Stimulated activated CD8-positive, alpha-beta memory T cell treated with anti-CD3 and anti-CD28 coated beads, Interleukin-2, amount 100 ng/mL, for 1 hour (primary cell): ENCODE data around the gene SDCBP2.

Experiments
- DNase-seq, 2 donors: peaks; one replicate each; pipeline ENCODE4 v3.0.0-alpha.2; 2020; ENCODE audit warnings: low read depth in 2 of 2

The SDCBP2 gene, protein sequence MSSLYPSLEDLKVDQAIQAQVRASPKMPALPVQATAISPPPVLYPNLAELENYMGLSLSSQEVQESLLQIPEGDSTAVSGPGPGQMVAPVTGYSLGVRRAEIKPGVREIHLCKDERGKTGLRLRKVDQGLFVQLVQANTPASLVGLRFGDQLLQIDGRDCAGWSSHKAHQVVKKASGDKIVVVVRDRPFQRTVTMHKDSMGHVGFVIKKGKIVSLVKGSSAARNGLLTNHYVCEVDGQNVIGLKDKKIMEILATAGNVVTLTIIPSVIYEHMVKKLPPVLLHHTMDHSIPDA

DNA sequence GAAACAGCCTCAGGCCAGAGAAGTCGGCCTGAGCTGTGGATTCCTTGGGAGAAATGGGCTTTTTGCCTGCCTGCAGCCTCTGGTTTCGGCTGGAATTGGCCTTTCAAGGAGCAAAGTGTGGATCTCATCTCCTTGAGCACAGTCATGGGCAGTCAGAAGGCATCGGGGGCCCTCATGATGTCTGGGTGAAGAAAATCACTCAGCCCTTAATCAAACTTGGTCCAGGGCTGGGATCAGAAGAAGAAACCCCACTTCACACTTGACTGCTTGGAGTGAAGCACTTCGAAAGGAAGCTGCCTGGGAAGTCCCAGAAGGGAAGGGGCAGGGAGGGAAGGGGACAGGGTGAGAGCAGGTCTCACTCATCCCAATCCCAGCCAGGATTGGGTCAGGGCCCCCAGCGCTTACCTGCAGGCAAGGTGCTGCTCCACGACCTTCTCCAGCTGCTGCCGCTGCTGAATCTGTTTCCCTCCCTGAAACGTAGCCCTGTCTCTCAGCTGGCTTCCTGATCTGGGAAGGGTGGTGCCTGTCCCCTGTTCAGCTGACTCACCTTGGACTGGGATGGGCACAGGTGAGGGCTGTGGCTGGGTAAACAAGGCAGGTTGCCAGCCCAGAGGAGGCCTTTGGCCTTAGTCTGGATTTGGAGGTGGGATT lies at the start of gene SDCBP2:
Gene SDCBP2 (minus strand): TSS at position 460 of the 651 bp plus-strand sequence. CDS start 8,723 bp downstream, outside the sequence.
- no peak for DNase-seq

GRCh38 chr20:1378735-1379125 lies 49.8 kb upstream of the SDCBP2 start:
- DNase-seq = no peak

GRCh38 chr20:1377984-1378734 lies 49.2 kb upstream of the SDCBP2 start:
- DNase-seq = no peak

DNA sequence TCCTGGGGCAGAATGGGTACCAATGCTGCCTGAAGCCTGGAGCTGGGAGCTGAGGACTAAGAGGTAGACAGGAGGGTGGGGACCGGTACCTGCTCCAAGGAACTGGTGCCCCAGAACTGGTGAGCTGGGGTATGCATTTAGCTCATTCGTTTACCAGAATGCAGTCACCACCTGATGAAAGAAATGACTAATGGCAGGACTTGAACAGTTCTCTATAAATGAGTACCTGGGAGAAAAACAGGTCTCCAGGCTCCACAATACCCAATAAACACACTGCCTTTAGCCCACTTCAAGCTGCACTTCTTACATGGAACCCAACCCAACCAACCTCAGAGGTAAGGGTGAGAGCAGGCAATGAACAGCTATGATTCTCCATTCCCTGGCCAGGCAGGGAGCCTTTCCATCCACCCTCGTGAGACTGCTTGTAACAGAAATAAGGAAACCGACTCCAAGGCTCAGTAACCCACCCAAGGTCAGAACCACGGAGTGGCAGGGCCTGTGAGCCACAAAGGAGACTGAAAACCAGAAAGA lies 48.5 kb upstream of the SDCBP2 start:
- DNase-seq = no peak

GRCh38 chr20:1376408-1377270 lies 47.7 kb upstream of the SDCBP2 start:
- DNase-seq = no peak

DNA sequence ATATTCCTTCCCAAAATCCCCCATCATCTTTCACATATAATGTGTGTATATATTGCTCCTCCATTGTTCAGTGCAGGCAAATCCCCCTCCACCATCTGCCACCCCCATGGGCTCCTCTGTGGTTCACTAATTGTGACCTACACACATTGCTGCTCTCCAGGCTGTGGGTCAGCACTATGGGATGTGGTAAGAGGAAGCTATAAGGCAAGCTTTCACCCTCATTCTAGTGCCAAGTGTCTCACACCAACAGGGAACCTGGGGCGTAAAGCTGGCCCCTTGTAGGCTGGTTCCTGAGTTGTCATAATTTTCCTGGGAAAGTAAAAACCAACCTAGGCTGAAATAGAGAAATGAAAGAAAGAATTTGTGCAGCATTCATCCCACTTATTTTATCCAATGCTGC lies 47.1 kb upstream of the SDCBP2 start:
- no peak for DNase-seq

- no peak for DNase-seq
Observed at GRCh38 chr20:1375515-1375914, 46.6 kb upstream of the SDCBP2 start.

DNA sequence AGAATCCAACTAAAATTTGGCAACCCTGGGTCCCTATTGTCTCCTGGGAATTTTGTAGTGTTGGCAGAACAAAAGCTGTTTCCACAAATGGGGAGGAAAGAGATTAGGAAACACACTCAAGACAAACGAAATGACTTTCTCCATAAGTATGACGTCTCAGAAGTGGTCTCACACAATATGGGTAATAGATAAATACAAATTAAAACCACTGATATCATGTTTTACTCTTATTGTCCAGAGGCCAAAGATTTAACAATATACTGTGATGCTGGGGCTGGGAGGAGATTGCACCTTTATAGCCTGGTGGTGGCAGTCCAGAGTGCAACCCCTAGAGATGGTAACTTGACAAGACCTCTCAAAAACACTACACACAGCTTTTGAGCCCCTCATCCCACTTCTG lies 45.3 kb upstream of the SDCBP2 start:
- DNase-seq = no peak

- no peak for DNase-seq
Observed at GRCh38 chr20:1373614-1374013, 44.7 kb upstream of the SDCBP2 start.

GRCh38 chr20:1373036-1373435 lies 44.1 kb upstream of the SDCBP2 start:
- no peak for DNase-seq

DNA sequence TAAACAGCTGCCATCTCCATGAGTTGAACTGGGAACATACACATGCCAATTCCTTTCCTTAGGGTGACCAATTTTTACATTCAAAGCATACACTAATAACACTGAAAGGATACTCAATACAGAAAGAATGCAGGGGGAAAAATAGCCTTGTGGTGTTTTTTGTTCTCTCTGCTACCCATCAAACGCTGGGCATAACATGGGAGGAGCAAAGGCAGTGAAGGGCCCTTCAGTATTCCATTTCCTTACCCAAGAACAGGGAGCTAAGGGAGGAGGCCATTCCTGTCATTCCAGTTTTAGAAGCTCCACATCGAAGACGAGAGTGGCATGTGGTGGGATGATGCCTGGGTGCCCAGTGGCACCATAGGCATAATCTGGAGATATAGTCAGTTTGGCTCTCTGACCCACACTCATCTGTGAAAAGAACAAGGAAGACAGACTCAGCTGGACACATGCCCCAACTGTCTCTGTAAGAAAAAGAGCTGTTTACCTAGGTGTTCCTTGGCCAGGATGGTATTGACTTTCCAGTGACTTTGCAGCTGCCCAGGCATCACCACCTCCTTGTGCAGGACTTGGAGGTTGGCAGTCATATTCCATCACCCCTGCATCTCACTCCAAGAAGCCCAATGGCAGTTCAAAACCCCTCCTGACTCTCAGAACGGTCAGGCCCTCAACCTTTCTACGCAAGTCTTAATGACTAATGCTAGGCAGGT lies 43.0 kb upstream of the SDCBP2 start:
- no peak for DNase-seq

GRCh38 chr20:1371202-1371782 lies 42.4 kb upstream of the SDCBP2 start:
- DNase-seq = no peak

DNA sequence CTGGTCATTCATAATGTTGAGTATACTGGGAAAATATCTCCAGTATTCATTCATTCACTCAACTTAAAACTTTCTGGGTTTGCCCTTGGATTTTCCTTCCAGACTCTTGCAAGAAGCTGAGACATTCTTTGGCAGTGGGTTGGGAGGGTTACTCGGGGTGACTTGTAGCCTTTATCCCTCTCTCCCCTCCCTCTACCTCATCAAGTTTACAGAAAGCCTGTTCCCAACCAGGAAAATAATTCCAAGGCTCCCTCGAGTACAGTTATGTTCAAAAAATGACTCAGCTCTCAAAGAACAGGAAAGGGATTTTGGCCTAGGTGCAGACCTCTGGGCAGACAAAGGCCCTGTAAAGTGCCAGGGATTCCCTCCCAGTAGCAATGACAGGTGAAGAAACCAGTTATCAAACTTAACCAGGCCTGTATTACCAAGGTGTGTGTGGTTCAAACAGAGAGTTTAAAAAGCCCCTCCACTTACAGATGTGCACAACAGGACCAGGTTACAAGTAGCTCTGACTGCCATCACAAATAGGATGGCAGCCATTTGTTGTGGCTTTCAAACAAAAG lies 41.7 kb upstream of the SDCBP2 start:
- no peak for DNase-seq

GRCh38 chr20:1369970-1370369 lies 41.0 kb upstream of the SDCBP2 start:
- DNase-seq = no peak

- DNase-seq = no peak
Observed at GRCh38 chr20:1368448-1369199, 39.7 kb upstream of the SDCBP2 start.

GRCh38 chr20:1367479-1367878 lies 38.5 kb upstream of the SDCBP2 start:
- DNase-seq = no peak

- no peak for DNase-seq
Observed at GRCh38 chr20:1364106-1364505, 35.2 kb upstream of the SDCBP2 start.

DNA sequence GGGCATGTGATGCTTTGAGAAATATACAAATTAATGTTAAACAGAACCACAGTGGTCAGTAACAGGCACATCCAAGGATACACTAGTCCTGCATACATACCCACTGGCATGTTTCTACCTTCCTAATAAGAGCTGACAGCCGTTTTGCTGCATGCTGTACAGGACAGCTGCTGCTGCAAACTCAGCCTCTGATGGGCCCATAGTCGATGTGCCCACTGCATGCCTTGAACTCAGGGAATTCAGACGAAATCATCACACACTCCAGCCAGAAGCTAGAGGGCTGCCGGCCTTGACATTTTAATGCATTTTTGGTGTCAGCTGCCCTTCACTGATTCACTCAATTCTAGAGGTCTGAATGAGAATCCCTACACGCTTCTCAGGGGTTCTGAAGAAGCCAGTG lies 34.6 kb upstream of the SDCBP2 start:
- DNase-seq = no peak

DNA sequence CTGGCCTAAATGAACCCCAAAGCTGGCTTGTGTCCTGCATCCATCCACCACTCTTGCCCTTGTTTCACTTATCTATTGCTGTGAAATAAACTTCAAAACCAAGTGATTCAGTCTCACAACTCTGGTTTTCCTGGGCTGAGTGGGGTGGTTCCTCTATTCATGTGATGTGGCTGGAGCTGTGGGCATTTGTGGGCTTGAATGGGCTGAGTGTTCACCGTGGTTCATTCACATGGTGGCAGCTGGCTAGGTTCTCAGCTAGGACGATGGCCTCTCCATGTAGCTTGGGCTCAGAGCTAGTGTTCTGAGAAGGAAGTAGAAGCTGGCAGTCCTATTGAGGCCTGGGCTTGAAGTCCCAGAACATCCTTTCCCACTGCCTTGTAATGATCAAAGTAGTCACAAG lies 33.5 kb upstream of the SDCBP2 start:
- no peak for DNase-seq
